GM12891 (cell line): Measurements from ENCODE around the gene SCAPER.

Experiments used
- POLR2A ChIP-seq: IDR thresholded peaks from 2 replicates; pipeline ENCODE4 v1.6.1; 2011; ENCODE audit warnings: low read depth, low read length, control low read depth
- POU2F2 ChIP-seq: IDR thresholded peaks from 2 replicates; pipeline ENCODE4 v1.6.1; 2011; ENCODE audit warnings: low read depth, mild to moderate bottlenecking, control low read depth, low read length, moderate library complexity

DNA sequence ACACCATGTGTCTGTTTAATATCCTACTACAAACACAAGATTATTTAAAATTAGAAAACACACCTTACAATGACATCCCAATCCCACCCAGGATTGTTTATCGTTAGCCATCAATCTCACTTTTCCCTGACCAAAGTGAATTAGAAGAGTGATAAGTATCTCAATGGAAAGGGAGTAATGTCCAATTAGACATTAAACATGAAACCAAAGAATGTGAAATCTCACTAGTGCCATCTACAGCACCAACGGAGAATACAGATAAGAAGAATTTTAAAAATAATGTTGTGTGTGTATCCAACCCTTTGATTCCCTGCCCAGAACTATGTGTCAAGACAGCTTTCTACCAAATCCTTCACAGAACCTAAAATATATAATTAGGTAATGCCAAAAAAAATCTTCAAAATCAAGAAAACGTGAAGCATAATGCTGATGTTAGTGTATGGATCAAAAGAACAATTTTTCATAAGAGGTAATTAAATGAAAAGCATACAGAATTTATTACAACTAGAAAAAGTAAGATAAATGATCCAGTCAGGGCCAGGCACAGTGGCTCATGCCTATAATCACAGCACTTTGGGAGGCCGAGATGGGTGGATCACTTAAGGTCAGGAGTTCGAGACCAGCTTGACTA, 64.2 kb downstream of the SCAPER start:
- TF ChIP-seq POU2F2, result no peak
- no peak for TF ChIP-seq POLR2A
